Gastroesophageal sphincter (tissue), 4 donors: Measurements from ENCODE around the gene FAR2. TPM values are rescaled to one million over a fixed set of nuclear protein-coding genes. Genes with fewer than 3 reads are reported as not detected.
A peak's percentile ranks its signal among the peaks of the same experiment; 100 is the strongest.

Experiments used
- ATAC-seq: fragments of 150-250 bp; one replicate; pipeline ENCODE4 v1.9.1; 2016; ENCODE audit warnings: mild to moderate bottlenecking, moderate library complexity
- H3K27ac ChIP-seq, 4 donors: fragments of 200-600 bp; sonication (generic) in 3 of 4; 1 replicate in 3 of 4; 2 replicates in 1 of 4; pipeline ENCODE4 v1.5.1; 2016 to 2019
- H3K27me3 ChIP-seq: fragments of 200-600 bp; sonication (generic); one replicate; pipeline ENCODE4 v1.5.1; 2019
- H3K36me3 ChIP-seq, 2 donors: fragments of 200-600 bp; sonication (generic); one replicate each; pipeline ENCODE4 v1.5.1; 2019; ENCODE audit warnings: control low read depth in 1 of 2
- H3K4me1 ChIP-seq, 3 donors: fragments of 200-600 bp; sonication (generic); 1 replicate in 2 of 3; 2 replicates in 1 of 3; pipeline ENCODE4 v1.5.1; 2016 to 2019; ENCODE audit warnings: control low read depth in 2 of 3
- H3K4me3 ChIP-seq, 2 donors: fragments of 200-600 bp; sonication (generic); one replicate each; pipeline ENCODE4 v1.5.1; 2019; ENCODE audit warnings: mild to moderate bottlenecking in 1 of 2, moderate library complexity in 1 of 2
- H3K9me3 ChIP-seq, 3 donors: fragments of 200-600 bp; sonication (generic); one replicate each; pipeline ENCODE4 v1.5.1; 2017 to 2019; ENCODE audit warnings: control low read depth in 2 of 3
- CTCF ChIP-seq, 4 experiments: fragments of 200-600 bp in 2 of 4; fragments of 450-650 bp in 2 of 4; sonication (generic) in 1 of 4; IDR thresholded peaks; one replicate each; pipeline ENCODE4 v1.5.1; 2017 to 2019; ENCODE audit warnings: antibody characterized with exemption in 4 of 4, mild to moderate bottlenecking in 2 of 4, moderate library complexity in 2 of 4
- EP300 ChIP-seq: sonication (generic); formaldehyde crosslinking; IDR thresholded peaks from one replicate; pipeline ENCODE4 v1.6.1; 2017; ENCODE audit warnings: antibody characterized with exemption, mild to moderate bottlenecking
- POLR2A ChIP-seq, 2 donors: fragments of 450-650 bp; IDR thresholded peaks; one replicate each; pipeline ENCODE4 v1.6.1; 2017; ENCODE audit warnings: antibody characterized with exemption in 2 of 2, mild to moderate bottlenecking in 2 of 2, moderate library complexity in 1 of 2
- POLR2AphosphoS5 ChIP-seq: sonication (generic); formaldehyde crosslinking; IDR thresholded peaks from one replicate; pipeline ENCODE4 v1.6.1; 2017; ENCODE audit warnings: antibody characterized with exemption
- WGBS, 2 donors: methylation state at CpG; one replicate each; pipeline ENCODE4 v1.1.5; 2018; ENCODE audit warnings: low coverage in 1 of 2; 5-methylcytosine and 5-hydroxymethylcytosine counted together
- total RNA-seq, 4 donors: library from RNA; depleted of rRNA; stranded (reverse); fragments of >200 nt; gene quantifications; one replicate each; pipeline ENCODE4 v1.1.0, GENCODE V29; 2016

Gene FAR2
- total RNA-seq, 4 donors from 2014 or later, result 8.8 to 15.8 (median 11.9) TPM

GRCh38 chr12:29201746-29202145 lies 52.7 kb downstream of the FAR2 start:
- Histone ChIP-seq H3K27me3 (no peaks in the 10 kb centered on the region), H3K27ac (no peak overlapping the region), H3K9me3 (no peaks in the 10 kb centered on the region), H3K4me1 (no peaks in the 10 kb centered on the region), H3K36me3 (no peaks in the 10 kb centered on the region), H3K4me3 (no peak overlapping the region)
- no peak for ATAC-seq
- TF ChIP-seq CTCF (IDR thresholded peaks at IDR 0.05) (no peak), POLR2A (IDR thresholded peaks at IDR 0.05) (no peak), EP300 (no peak), POLR2AphosphoS5 (no peak)
- WGBS, 2 donors, result 71 to 91% methylated on average over 2 of the region's 2 CpGs

GRCh38 chr12:29204521-29204920 lies 55.4 kb downstream of the FAR2 start:
- H3K27ac ChIP-seq, result no peak overlapping the region
- WGBS, 2 donors, result 89 to 93% methylated on average over 5 to 6 of the region's 6 CpGs
- no peaks in the 10 kb centered on the region for H3K36me3 ChIP-seq
- no peak overlapping the region for H3K4me3 ChIP-seq
- TF ChIP-seq CTCF (IDR thresholded peaks at IDR 0.05) (no peak), POLR2AphosphoS5 (no peak), EP300 (no peak), POLR2A (IDR thresholded peaks at IDR 0.05) (no peak)
- no peaks in the 10 kb centered on the region for H3K27me3 ChIP-seq
- H3K4me1 ChIP-seq, result no peaks in the 10 kb centered on the region
- no peaks in the 10 kb centered on the region for H3K9me3 ChIP-seq
- no peak for ATAC-seq

- peak; percentile 45 for ATAC-seq
- Histone ChIP-seq H3K4me1 (peaks cover 0 to 5% (median 0%) of the 10 kb centered on the region in 3 donors), H3K4me3 (no peak overlapping the region), H3K27ac (no peak overlapping the region), H3K27me3 (no peaks in the 10 kb centered on the region), H3K9me3 (no peaks in the 10 kb centered on the region), H3K36me3 (no peaks in the 10 kb centered on the region)
- TF ChIP-seq POLR2AphosphoS5, result no peak
- no peak for TF ChIP-seq POLR2A (IDR thresholded peaks at IDR 0.05)
- no peak for TF ChIP-seq CTCF (IDR thresholded peaks at IDR 0.05)
- TF ChIP-seq EP300, result no peak
- WGBS, 2 donors, result 60 to 64% methylated on average over 4 to 5 of the region's 5 CpGs
Measured at GRCh38 chr12:29207120-29207519, 58.0 kb downstream of the FAR2 start.

DNA sequence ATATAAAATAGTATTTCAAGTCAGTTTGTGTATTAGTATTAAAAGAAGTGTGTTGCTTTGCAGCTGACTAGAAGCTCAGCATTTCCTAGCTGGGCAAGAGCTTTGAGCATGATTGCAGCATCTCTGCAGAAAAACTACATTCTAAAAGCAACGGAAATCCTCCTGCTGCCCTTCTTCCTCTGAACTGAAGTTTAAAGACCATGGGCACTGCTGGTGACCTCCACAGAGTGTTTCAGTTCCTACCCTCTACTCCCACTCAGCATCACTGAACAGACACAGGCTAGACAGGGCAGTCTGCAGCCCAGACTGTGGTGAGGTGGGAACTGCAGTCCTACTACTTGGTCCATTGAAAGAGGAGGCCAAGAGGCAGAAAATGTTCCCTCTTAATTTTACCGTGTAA lies 59.0 kb downstream of the FAR2 start:
- no peak for ATAC-seq
- no peaks in the 10 kb centered on the region for H3K9me3 ChIP-seq
- peaks cover 0 to 11% (median 0%) of the 10 kb centered on the region in 3 donors for H3K4me1 ChIP-seq
- no peaks in the 10 kb centered on the region for H3K27me3 ChIP-seq
- H3K36me3 ChIP-seq, result no peaks in the 10 kb centered on the region
- WGBS, 2 donors, result 80 to 83% methylated on average over 1 to 2 of the region's 2 CpGs
- TF ChIP-seq CTCF (IDR thresholded peaks at IDR 0.05) (no peak), POLR2AphosphoS5 (no peak), POLR2A (IDR thresholded peaks at IDR 0.05) (no peak), EP300 (no peak)
- no peak overlapping the region for H3K4me3 ChIP-seq
- H3K27ac ChIP-seq, result no peak overlapping the region

GRCh38 chr12:29208936-29209701 lies 60.0 kb downstream of the FAR2 start:
- H3K36me3 ChIP-seq, result no peaks in the 10 kb centered on the region
- no peak for ATAC-seq
- no peaks in the 10 kb centered on the region for H3K27me3 ChIP-seq
- WGBS, 2 donors, result 78 to 83% methylated on average over 3 of the region's 3 CpGs
- H3K4me1 ChIP-seq, result peaks cover 0 to 11% (median 0%) of the 10 kb centered on the region in 3 donors
- TF ChIP-seq POLR2AphosphoS5 (no peak), EP300 (no peak), POLR2A (IDR thresholded peaks at IDR 0.05) (no peak), CTCF (IDR thresholded peaks at IDR 0.05) (no peak)
- no peak overlapping the region for H3K4me3 ChIP-seq
- no peak overlapping the region for H3K27ac ChIP-seq
- H3K9me3 ChIP-seq, result no peaks in the 10 kb centered on the region
